ENCODE measurements around the gene UXS1.

DNA sequence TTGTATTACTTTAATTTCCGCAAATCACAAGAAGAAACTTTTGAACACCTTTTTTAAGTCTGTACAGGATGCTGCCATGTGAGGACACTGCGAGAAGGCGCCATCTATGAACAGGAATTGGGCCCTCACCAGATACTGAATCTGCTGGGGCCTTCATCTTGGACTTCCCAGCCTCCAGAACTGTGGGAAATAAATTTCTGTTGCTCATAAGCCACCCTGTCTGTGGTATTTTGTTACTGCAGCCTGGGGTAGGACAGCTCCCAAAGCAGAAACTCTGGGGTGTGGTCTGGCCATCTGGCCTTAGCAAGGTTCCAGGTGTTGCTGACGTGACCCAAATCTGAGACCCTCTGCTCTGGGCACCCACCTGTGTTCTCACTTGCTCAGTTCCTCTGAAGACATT lies 16.5 kb downstream of the UXS1 start:
- no peak for TF ChIP-seq BACH2 (CRISPR knock-in tag; IDR thresholded peaks at IDR 0.05; ENCODE audit: borderline replicate concordance)
- TF ChIP-seq, protein P1, sequence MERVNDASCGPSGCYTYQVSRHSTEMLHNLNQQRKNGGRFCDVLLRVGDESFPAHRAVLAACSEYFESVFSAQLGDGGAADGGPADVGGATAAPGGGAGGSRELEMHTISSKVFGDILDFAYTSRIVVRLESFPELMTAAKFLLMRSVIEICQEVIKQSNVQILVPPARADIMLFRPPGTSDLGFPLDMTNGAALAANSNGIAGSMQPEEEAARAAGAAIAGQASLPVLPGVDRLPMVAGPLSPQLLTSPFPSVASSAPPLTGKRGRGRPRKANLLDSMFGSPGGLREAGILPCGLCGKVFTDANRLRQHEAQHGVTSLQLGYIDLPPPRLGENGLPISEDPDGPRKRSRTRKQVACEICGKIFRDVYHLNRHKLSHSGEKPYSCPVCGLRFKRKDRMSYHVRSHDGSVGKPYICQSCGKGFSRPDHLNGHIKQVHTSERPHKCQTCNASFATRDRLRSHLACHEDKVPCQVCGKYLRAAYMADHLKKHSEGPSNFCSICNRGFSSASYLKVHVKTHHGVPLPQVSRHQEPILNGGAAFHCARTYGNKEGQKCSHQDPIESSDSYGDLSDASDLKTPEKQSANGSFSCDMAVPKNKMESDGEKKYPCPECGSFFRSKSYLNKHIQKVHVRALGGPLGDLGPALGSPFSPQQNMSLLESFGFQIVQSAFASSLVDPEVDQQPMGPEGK (CRISPR knock-in tag; IDR thresholded peaks at IDR 0.05; ENCODE audit: borderline replicate concordance) = no peak
- TF ChIP-seq, protein P2, sequence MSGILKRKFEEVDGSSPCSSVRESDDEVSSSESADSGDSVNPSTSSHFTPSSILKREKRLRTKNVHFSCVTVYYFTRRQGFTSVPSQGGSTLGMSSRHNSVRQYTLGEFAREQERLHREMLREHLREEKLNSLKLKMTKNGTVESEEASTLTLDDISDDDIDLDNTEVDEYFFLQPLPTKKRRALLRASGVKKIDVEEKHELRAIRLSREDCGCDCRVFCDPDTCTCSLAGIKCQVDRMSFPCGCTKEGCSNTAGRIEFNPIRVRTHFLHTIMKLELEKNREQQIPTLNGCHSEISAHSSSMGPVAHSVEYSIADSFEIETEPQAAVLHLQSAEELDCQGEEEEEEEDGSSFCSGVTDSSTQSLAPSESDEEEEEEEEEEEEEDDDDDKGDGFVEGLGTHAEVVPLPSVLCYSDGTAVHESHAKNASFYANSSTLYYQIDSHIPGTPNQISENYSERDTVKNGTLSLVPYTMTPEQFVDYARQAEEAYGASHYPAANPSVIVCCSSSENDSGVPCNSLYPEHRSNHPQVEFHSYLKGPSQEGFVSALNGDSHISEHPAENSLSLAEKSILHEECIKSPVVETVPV (CRISPR knock-in tag; IDR thresholded peaks at IDR 0.05) = no peak
- no peak for TF ChIP-seq ZC3H10 (CRISPR knock-in tag; IDR thresholded peaks at IDR 0.05)

Data from SK-N-SH treated with all-trans-retinoic acid at 6 μM for 48 hours (cell line).